GM10266 (cell line): ENCODE data around the gene THADA.

Experiments
- DNase-seq: peaks from one replicate; pipeline ENCODE4 v3.0.0; 2012; ENCODE audit errors: extremely low spot score
- TF ChIP-seq, protein P1 (sequence below): IDR thresholded peaks from 2 replicates; pipeline ENCODE4 v1.5.1; 2012; ENCODE audit warnings: mild to moderate bottlenecking, low read depth; ENCODE audit not compliant: control insufficient read depth, insufficient read depth; ENCODE audit errors: missing control alignments

Gene THADA

DNA sequence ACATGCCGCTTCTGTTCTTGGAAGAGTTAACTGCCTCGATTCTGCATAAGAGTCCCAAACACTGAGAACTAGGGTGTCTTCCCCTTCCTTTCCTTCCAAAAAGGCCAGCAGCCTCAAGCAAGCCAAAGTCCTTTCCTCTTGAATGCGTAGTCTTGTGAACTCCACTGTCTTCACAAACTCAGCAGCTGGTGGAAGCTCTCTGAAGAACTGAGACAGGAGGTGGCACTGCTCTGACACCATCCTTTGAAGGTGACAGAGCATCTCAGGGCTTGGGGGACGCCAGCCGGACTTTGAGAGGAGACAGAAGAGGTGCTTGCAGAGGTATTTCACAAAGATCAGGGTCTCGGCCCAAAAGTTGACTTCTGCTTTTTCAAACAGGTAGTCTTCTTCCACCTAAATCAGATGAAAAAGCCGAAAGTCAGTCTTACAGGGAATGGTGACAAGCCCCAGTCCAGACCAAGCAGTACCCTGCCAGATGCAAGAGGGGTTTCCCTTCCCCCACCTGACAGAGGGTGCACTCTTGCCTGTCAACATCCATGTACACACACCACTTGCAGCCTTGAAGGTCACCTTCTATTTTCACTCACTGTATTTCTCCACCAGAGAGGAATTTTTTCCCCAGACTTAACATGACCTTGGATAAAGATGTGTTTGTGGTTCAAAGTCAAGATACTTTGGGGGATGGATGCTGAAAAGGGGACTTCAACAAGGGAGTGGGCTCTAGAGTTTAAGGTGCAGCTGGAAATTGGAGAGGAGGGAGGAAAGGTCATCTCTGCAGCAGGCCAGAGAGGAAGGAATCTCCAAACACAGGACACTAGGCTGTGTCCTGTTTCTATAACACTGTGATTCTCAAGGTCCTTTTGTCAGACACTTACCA is 364.6 kb downstream of the THADA start:
- TF ChIP-seq, protein P1, sequence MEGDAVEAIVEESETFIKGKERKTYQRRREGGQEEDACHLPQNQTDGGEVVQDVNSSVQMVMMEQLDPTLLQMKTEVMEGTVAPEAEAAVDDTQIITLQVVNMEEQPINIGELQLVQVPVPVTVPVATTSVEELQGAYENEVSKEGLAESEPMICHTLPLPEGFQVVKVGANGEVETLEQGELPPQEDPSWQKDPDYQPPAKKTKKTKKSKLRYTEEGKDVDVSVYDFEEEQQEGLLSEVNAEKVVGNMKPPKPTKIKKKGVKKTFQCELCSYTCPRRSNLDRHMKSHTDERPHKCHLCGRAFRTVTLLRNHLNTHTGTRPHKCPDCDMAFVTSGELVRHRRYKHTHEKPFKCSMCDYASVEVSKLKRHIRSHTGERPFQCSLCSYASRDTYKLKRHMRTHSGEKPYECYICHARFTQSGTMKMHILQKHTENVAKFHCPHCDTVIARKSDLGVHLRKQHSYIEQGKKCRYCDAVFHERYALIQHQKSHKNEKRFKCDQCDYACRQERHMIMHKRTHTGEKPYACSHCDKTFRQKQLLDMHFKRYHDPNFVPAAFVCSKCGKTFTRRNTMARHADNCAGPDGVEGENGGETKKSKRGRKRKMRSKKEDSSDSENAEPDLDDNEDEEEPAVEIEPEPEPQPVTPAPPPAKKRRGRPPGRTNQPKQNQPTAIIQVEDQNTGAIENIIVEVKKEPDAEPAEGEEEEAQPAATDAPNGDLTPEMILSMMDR, result peak; percentile 17
- no peak for DNase-seq

DNA sequence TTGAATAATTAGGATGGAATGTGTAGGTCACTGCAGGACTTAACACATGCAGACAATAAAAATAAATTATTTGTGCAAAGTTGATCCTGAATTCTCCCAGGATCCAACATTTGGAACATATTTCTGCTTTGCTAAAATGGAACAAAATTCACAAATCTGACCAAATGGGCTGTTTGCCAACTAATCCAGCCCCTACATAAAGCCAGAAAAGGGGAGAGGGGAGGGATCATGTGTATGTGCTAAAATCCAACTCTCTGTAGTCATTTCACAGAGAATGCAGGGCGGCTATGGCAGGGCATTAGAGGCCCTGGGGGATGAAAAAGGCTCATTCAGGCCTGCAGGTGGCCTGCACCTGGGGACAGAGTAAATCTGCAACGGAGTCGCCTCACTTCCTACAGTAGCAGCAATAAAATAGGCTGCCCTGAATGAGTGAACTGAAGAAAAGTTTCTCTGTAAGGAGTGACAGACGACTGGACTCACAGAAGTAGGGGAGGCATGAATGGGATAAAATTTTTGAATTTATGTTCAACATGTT is 365.4 kb downstream of the THADA start:
- TF ChIP-seq, protein P1, result no peak
- DNase-seq, result no peak

DNA sequence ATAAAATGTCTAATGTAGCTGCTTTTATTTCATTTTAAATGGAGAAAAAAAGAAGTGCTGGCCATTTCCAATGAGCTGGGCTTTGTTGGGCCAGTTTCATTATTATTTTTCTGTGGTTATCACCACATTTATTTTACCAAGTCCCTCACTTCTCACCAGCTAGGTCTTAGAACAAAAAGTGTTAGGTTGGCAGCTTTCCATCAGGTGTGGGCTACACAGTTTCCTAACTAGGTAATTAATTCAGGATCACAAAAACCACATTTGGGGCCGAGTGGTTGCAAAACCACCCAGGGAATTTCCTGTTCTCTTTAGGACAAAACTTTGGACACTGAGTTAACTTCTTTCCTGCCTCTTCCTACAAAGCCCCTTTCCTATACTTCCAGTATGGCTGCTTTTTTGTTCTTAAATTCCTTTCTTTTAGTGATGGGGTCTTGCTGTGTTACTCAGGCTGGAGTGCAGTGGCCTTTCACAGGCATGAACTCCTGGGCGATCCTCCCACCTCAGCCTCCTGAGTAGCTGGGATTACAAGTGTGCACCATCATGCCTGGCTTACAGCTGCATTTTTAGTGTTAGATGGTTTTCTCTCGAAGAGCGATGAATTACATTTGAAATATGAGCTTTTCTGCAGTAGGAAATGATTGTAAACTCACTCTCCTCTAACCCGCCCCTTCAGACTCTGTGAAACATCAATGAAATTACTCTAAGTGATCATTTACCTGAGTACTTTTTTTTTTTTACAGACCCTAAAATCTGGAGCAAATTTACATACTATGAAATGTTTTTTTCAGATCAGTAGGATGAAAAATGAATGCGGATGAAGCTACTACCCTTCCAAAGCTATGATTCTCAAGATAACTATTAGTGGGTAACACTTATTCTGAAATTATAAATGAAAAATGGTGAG is 366.8 kb downstream of the THADA start:
- no peak for DNase-seq
- TF ChIP-seq, protein P1, result no peak

DNA sequence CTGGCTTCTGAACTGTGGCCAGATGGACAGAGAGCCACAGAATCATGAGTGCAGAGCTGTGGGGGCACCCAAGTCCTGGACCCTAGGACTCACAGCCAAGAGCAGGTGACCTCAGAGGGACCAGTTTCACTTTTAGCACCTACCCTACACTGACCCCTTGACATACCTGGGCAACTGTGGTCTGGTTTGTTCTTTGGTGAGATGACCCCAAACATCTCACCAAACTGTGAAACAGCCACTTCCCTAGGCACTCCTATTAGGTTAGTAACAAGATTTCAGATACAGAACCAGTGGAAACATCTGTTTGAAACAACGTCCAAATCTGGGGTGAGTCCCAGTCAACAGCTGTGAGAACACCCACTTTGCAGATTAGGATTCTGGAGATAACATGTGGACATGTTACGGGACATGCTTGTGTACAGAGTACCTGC is 367.5 kb downstream of the THADA start:
- no peak for DNase-seq
- TF ChIP-seq, protein P1, result no peak

DNA sequence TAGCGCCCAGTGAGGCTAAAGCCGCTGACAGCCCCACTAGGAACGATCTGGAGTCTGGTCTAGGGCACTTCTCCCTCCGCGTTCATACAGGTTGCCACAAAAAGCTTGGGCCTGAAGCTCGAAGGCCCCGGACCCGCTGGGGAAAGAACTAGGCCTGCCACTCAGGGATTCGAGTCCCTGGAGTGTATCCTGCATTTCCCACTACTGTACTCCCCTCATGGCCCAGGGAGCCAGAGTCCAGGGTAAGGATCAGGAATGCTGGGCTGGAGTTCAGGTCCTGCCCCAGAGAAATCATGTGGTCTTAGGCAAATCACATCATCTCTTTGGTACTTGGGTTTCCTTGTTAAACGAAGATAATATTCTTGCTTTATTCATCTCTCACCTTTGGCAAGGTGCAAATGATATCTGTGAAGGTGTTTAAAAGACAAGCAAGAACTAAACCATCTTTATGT is 368.0 kb downstream of the THADA start:
- TF ChIP-seq, protein P1, result peak; percentile 38
- no peak for DNase-seq

DNA sequence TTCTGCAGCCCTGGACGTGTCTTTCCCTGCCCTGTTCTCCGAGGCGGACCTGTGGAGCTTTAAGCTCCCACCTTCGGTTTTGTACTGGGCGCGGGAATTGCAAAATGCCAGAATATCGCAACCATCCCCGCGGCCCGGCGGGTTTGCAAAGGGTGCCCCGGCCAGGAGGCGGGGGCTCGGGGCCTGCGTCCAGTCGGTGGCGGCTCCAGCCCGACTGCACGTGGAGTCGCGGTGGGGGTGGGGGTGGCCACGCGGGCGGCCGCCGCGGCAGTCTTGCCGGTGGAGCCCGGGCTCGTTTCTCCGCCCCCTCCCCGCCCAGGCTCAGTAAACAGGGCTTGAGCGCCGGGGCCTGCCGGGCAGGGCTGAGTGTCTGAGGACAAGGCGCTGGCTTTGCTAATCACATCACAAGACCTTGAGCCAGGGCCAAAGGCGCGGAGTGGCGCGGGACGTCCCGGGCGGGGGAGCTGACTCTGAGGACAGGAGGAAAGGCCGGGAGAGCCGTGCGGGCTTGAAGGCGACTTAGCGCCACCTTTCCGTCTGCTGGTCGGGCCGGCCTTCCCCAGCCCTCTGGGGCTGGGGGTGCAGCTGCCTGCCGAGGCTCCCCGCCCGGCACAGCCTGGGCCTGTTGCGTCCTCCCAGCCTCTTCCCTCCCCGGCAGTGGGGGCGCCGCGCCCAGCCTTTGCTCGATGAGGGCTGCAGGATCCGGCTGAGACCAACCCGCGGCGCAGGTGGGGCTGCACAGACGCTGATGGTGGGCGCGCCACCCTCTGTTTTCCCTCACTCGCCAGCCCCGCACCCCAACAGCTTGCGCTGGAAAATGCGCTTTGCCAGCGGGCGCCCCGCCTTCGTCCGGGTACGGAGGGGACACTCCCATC is 368.6 kb downstream of the THADA start:
- TF ChIP-seq, protein P1, result peak; percentile 9
- peak; percentile 76 for DNase-seq
